DOHH2 (cell line): ENCODE measurements around the gene CYP4F2.
A peak's percentile ranks its signal among the peaks of the same experiment; 100 is the strongest.
"Not testable (repeated sequence)": the region's sequence is repeated elsewhere in the genome, so short reads cannot be mapped to it uniquely, and the experiment has no call there.

Source experiments
- H3F3A ChIP-seq: fragments of 200-600 bp; sonication (generic), shearing (Covaris generic); 2 replicates; pipeline ENCODE4 v1.6.0; 2016; ENCODE audit warnings: antibody characterized with exemption, mild to moderate bottlenecking; ENCODE audit not compliant: control insufficient read depth, insufficient read depth
- H3K27ac ChIP-seq: fragments of 200-600 bp; sonication (generic); 2 replicates; pipeline ENCODE4 v1.5.1; 2014; ENCODE audit warnings: low read depth, mild to moderate bottlenecking, low read length, moderate library complexity
- H3K27me3 ChIP-seq: fragments of 200-600 bp; sonication (generic); 2 replicates; pipeline ENCODE4 v1.6.1; 2014; ENCODE audit warnings: mild to moderate bottlenecking, low read length, mixed read lengths; ENCODE audit not compliant: control insufficient read depth
- H3K36me3 ChIP-seq: fragments of 200-600 bp; sonication (generic); 2 replicates; pipeline ENCODE4 v1.6.1; 2014; ENCODE audit warnings: mild to moderate bottlenecking, low read length, moderate library complexity, mixed read lengths; ENCODE audit not compliant: control insufficient read depth
- H3K4me1 ChIP-seq: fragments of 200-600 bp; sonication (generic); 2 replicates; pipeline ENCODE4 v1.6.1; 2014; ENCODE audit warnings: mild to moderate bottlenecking, low read length, mixed read lengths; ENCODE audit not compliant: control insufficient read depth
- H3K4me2 ChIP-seq: fragments of 200-600 bp; sonication (generic); 2 replicates; pipeline ENCODE4 v1.6.0; 2014; ENCODE audit warnings: mild to moderate bottlenecking, low read length, moderate library complexity
- H3K4me3 ChIP-seq: fragments of 200-600 bp; sonication (generic); 2 replicates; pipeline ENCODE4 v1.5.1; 2014; ENCODE audit warnings: mild to moderate bottlenecking, low read length, mixed read lengths
- H3K79me2 ChIP-seq: fragments of 200-600 bp; sonication (generic); 2 replicates; pipeline ENCODE4 v1.6.1; 2014; ENCODE audit warnings: mild to moderate bottlenecking, low read length, mixed read lengths; ENCODE audit not compliant: control insufficient read depth
- H3K9me2 ChIP-seq: fragments of 200-600 bp; sonication (generic); replicated peaks from 2 replicates; pipeline ENCODE4 v1.6.1; 2014; ENCODE audit warnings: mild to moderate bottlenecking, low read length, mixed read lengths; ENCODE audit not compliant: control insufficient read depth
- H3K9me3 ChIP-seq: fragments of 200-600 bp; sonication (generic); 2 replicates; pipeline ENCODE4 v1.6.1; 2014; ENCODE audit warnings: antibody characterized with exemption, low read length, mixed read lengths; ENCODE audit not compliant: control insufficient read depth, insufficient read depth
- H4K20me1 ChIP-seq: fragments of 200-600 bp; sonication (generic); 2 replicates; pipeline ENCODE4 v1.6.0; 2014; ENCODE audit warnings: low read depth, mild to moderate bottlenecking, antibody characterized with exemption, low read length, moderate library complexity; ENCODE audit not compliant: control insufficient read depth, insufficient read depth
- EZH2phosphoT487 ChIP-seq: fragments of 200-600 bp; sonication (generic); IDR thresholded peaks from 2 replicates; pipeline ENCODE4 v1.6.1; 2017; ENCODE audit warnings: borderline replicate concordance, mild to moderate bottlenecking, antibody characterized with exemption, low read length, moderate library complexity, mixed read lengths
- TF ChIP-seq, protein P1 (sequence below): fragments of 200-600 bp; sonication (generic); IDR thresholded peaks from one replicate; pipeline ENCODE4 v1.5.1; 2014; ENCODE audit warnings: antibody characterized with exemption, mild to moderate bottlenecking, low read depth, low read length; ENCODE audit not compliant: poor library complexity, severe bottlenecking

Gene CYP4F2

DNA sequence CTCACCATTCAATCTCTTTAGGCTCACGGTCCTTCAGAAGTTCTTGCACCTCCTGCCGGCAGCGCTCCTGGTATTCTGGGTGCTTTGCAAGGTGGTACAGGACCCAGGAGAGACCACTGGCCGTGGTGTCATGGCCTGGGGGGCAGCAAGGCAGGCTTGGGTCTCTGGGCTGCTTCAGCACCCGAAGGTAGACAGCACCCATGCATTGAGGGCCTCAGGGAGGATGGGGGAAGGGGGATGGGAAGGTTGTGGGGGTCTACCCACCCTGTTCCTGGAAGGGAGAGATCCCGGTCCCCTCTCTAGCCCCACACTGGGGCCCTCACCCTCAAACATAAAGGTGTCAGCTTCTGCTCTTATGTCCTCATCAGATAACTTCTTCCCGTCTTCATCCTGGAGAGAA lies 12.0 kb downstream of the CYP4F2 start:
- H3K4me1 ChIP-seq: no peaks in the 10 kb centered on the region
- no peak for TF ChIP-seq EZH2phosphoT487
- no peak overlapping the region for H3K4me2 ChIP-seq
- no peaks in the 10 kb centered on the region for H3K9me3 ChIP-seq
- no peak overlapping the region for H3K4me3 ChIP-seq
- H3K27me3 ChIP-seq: peaks cover 3% of the 10 kb centered on the region; the same call in 1 of the 2 replicates
- H3F3A ChIP-seq: no peaks in the 10 kb centered on the region
- H3K27ac ChIP-seq: no peak overlapping the region
- H3K36me3 ChIP-seq: no peaks in the 10 kb centered on the region
- no peaks in the 10 kb centered on the region for H3K9me2 ChIP-seq
- no peaks in the 10 kb centered on the region for H4K20me1 ChIP-seq
- H3K79me2 ChIP-seq: no peaks in the 10 kb centered on the region

DNA sequence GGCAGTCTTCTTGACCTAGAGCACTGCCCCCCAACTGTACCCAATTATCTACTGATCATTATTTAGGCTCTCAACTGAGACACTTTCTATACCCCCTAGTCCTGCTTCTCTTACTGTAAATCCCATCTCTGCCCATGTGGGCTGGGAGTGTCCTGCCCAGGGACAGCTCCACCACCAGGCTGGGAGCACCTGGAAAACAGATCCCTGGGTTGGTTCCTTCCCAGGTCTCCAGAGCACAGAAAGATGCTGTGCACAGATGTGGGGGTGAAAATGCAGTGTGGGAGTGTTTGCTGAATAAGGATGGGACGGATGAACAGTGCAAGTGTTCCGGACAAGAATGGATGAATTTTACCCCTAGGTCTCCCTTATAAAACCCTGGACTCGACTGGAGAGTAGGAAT lies 12.7 kb downstream of the CYP4F2 start:
- H3K27me3 ChIP-seq: peaks cover 3% of the 10 kb centered on the region; the same call in 1 of the 2 replicates
- TF ChIP-seq EZH2phosphoT487: no peak
- H3K4me3 ChIP-seq: no peak overlapping the region
- no peak overlapping the region for H3K4me2 ChIP-seq
- H3K36me3 ChIP-seq: no peaks in the 10 kb centered on the region
- no peaks in the 10 kb centered on the region for H3K9me3 ChIP-seq
- no peaks in the 10 kb centered on the region for H3K79me2 ChIP-seq
- H4K20me1 ChIP-seq: no peaks in the 10 kb centered on the region
- no peaks in the 10 kb centered on the region for H3F3A ChIP-seq
- H3K4me1 ChIP-seq: no peaks in the 10 kb centered on the region
- no peaks in the 10 kb centered on the region for H3K9me2 ChIP-seq
- H3K27ac ChIP-seq: no peak overlapping the region

DNA sequence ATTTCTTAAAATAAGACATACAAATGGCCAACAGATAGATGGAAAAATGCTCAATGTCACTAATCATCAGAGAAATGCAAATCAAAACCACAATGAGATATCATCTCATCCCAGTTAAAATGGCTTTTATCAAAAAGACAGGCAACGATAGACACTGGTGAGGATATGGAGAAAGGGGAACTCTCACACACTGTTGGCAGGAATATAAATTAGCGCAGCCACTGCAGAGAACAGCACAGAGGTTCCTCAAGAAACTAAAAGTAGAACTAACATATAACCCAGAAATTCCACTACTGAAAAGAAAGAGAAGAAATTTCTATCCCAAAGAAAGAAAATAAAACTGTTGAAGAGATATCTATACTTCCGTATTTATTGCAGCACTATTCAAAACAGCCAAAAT lies 14.5 kb downstream of the CYP4F2 start:
- H3K4me1 ChIP-seq, H3K9me2 ChIP-seq, H3K27me3 ChIP-seq, H3K4me3 ChIP-seq, H3F3A ChIP-seq, H3K9me3 ChIP-seq, H3K27ac ChIP-seq, H3K36me3 ChIP-seq, H3K4me2 ChIP-seq, H3K79me2 ChIP-seq, H4K20me1 ChIP-seq: not testable (repeated sequence)

DNA sequence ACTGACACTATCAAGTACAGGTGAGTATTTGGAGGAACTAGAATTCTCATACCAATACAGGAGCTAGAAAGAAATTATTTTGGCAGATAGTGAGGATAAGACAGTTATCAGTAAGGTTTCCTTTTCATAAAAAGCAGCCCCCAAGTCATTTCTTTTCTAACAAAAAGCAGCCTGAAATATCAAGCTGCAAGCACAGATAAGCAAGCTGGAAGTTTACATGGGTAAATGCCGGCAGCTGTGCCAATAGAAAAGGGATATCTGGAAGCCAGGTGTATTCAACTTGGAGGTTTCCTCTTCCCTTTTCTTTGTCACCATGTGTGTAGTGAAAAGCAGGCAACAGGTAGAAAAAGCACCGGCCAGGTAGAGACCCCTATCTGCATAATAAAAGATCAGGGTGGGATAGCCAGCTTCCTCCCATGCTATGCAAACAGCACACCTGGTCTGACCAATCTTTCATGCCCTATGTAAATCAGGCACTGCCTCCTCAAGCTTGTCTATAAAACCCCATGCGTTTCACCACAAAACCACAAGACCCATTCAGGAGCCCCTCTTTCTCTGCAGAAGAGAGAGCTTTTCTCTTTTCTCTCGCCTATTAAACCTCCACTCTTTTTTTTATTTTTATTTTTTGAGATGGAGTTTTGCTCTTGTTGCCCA lies 22.9 kb downstream of the CYP4F2 start:
- Histone ChIP-seq H4K20me1 (no peaks in the 10 kb centered on the region), H3K79me2 (no peaks in the 10 kb centered on the region), H3K36me3 (no peaks in the 10 kb centered on the region), H3K9me3 (no peaks in the 10 kb centered on the region), H3F3A (no peaks in the 10 kb centered on the region), H3K27me3 (no peaks in the 10 kb centered on the region), H3K4me2 (peak overlapping the region; percentile 21; the same call in 1 of the 2 replicates), H3K4me1 (peaks cover 26% of the 10 kb centered on the region), H3K27ac (no peak overlapping the region), H3K9me2 (no peaks in the 10 kb centered on the region), H3K4me3 (no peak overlapping the region)
- TF ChIP-seq, protein P1, sequence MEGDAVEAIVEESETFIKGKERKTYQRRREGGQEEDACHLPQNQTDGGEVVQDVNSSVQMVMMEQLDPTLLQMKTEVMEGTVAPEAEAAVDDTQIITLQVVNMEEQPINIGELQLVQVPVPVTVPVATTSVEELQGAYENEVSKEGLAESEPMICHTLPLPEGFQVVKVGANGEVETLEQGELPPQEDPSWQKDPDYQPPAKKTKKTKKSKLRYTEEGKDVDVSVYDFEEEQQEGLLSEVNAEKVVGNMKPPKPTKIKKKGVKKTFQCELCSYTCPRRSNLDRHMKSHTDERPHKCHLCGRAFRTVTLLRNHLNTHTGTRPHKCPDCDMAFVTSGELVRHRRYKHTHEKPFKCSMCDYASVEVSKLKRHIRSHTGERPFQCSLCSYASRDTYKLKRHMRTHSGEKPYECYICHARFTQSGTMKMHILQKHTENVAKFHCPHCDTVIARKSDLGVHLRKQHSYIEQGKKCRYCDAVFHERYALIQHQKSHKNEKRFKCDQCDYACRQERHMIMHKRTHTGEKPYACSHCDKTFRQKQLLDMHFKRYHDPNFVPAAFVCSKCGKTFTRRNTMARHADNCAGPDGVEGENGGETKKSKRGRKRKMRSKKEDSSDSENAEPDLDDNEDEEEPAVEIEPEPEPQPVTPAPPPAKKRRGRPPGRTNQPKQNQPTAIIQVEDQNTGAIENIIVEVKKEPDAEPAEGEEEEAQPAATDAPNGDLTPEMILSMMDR: no peak
- TF ChIP-seq EZH2phosphoT487: no peak

DNA sequence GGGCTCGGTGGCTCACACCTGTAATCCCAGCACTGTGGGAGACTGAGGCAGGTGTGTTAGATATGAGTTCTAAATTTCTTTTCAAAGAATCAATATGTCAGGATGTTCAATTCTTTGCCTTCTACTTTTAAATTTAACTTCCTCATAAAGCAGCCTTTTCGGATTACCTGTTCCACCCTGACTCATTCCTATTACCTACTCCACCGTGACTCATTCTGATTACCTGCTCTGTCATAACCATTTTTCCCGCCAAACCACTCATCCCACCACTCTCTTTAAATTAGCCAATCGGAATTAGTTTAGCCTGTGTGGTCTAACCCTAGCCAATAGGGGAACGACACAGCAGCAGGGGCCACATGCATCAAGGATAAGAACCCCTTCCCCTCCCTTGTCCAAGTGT lies 24.1 kb downstream of the CYP4F2 start:
- H3K79me2 ChIP-seq, H3F3A ChIP-seq, H3K27me3 ChIP-seq, H4K20me1 ChIP-seq, H3K36me3 ChIP-seq, H3K9me2 ChIP-seq, H3K27ac ChIP-seq, H3K9me3 ChIP-seq, H3K4me2 ChIP-seq, H3K4me3 ChIP-seq: not testable (repeated sequence)
- H3K4me1 ChIP-seq: peaks cover 26% of the 10 kb centered on the region
